ENCODE data around the gene PPDPF. TPM values are rescaled to one million over a fixed set of nuclear protein-coding genes. Genes with fewer than 3 reads are reported as not detected.

Gene PPDPF
- polyA plus RNA-seq, 1 donor from 2014 or later, result 198 TPM

DNA sequence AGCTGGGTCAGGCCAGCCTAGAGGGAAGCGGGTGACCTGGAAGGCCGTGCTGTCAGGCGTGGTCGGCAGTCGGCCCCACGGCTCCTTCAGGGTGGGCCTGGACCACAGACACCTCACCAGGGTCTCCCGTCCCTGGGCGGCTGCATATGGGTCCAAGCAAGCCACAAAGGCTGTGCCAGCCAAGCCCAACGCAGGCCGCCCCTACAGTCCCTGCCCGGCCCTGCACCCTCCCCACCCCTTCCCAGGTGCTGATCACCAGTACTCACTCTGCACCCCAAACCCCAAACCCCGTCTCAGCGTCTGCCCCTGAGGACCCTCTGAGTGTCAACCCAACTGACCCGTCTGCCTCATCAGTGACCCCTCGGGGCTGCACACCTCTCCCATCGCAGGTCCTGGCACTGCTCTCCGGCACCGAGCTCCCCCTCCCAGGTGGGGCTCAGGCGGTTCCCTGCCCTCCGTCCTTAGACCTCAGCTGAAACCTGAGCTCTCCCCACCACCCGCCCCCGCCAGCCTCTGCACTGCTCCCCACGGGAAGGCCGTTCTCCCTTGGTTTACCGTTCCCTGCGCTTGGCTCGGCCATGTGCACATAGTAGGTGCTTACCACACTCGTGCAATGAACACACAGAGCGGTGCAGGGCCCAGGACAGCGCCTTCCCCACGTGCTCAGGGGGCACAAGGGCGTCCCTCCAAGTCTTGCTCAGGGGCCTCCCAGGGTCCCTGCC, 1.5 kb upstream of the PPDPF start:
- Mint-ChIP-seq H3K36me3 (no peaks in the 10 kb centered on the region), H3K9me3 (peaks cover 2 to 4% (median 4%) of the 10 kb centered on the region in 3 donors), H3K27me3 (peaks cover 5% of the 10 kb centered on the region), H3K4me1 (peaks cover 3 to 6% (median 4%) of the 10 kb centered on the region in 3 donors), H3K27ac (peak overlapping the region in 2 of 3 donors; percentile 27 to 78), H3K4me3 (peak overlapping the region; percentile 73 to 93 (median 86))

DNA sequence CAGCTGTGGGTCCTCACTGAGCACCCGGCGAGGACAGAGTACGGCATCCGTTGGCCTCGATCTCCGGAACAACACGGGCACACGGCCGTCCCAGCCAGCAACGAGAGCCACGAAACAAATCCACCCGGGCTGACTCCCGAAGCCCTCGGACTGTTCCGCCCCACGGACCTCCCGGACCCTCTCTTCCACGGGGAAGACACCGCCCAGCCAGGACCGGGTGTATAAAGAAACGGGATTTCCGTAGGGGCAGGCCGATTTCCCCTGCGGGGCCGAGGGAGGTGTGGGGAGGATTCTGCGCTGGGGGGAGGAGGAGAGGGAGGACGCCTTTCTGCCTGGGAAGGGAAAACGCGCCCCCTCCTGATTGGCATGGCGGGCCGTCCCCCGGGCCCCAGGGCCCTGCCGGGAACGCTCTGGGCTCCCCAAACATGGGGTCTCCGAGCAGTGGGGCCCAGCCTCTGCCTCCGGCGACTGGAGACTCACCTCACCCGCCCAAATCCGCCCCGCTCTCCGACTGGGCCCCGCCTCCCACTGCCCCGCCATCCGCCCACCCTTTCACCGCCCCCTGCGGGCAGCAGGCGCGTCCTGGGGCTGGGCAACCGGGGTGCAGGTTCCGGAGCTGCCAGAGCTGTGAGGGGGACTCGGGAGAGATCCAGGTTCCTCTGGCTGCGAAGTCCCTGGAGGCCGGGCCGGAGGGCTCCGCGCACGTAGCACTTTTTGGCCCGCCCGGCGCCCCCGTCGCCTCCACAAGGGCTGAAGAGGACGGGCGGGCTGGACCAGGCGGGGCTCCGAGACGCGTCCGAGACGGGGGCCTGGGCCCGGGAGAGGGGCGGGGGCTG, 679 bp upstream of the PPDPF start:
- Mint-ChIP-seq H3K27me3 (peaks cover 5% of the 10 kb centered on the region), H3K4me3 (peak overlapping the region; percentile 73 to 93 (median 86)), H3K9me3 (peaks cover 0 to 6% (median 2%) of the 10 kb centered on the region in 3 donors), H3K36me3 (peaks cover 2% of the 10 kb centered on the region), H3K27ac (peak overlapping the region in 2 of 3 donors; percentile 27 to 78), H3K4me1 (peaks cover 4 to 5% (median 5%) of the 10 kb centered on the region in 3 donors)

DNA sequence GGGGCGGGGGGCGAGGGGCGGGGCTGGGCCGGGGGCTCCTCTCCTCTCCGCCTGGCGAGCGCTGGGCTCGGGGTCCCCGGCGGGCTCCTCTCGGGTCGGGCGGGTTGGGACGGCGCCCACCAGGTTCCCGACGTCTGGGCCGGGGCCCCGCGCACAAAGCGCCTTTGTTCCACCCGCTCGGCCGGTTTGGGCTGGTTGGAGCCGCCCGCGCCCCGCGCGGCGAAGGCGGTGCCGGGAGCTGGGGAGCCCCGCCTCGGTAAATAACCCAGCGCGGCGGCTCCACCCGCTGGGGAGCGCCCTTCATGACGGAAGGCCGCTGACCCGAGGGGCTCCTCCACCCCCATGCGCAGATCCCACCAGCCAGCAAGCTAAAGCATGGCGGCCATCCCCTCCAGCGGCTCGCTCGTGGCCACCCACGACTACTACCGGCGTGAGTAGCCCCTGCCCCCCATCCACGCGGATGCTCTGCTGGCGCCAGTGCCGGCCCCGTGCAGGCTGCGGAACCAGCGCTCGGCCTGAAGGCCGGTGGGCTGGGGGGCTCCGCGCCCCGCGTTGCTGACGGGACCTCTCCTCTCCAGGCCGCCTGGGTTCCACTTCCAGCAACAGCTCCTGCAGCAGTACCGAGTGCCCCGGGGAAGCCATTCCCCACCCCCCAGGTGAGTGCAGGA, 503 bp downstream of the PPDPF start:
- Mint-ChIP-seq H3K36me3 (peaks cover 2% of the 10 kb centered on the region), H3K4me3 (peak overlapping the region; percentile 81 to 91 (median 87)), H3K27ac (peak overlapping the region in 1 of 3 donors; percentile 73), H3K4me1 (peaks cover 4 to 11% (median 7%) of the 10 kb centered on the region in 3 donors), H3K9me3 (peaks cover 0 to 6% (median 0%) of the 10 kb centered on the region in 3 donors), H3K27me3 (peaks cover 2% of the 10 kb centered on the region)

DNA sequence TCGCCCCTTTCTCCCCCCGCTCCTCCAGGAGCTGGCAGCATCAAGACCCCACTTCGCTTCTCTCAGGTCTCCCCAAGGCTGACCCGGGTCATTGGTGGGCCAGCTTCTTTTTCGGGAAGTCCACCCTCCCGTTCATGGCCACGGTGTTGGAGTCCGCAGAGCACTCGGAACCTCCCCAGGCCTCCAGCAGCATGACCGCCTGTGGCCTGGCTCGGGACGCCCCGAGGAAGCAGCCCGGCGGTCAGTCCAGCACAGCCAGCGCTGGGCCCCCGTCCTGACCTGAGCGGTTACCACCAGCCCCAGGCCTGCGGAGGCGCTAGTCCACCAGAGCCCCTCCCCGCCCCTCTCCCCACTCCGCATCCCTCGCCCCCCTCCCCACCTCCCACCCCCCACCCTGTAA, 1.0 kb downstream of the PPDPF start:
- H3K9me3 Mint-ChIP-seq, result peaks cover 0 to 6% (median 0%) of the 10 kb centered on the region in 3 donors
- peak overlapping the region in 1 of 3 donors; percentile 58 for H3K27ac Mint-ChIP-seq

DNA sequence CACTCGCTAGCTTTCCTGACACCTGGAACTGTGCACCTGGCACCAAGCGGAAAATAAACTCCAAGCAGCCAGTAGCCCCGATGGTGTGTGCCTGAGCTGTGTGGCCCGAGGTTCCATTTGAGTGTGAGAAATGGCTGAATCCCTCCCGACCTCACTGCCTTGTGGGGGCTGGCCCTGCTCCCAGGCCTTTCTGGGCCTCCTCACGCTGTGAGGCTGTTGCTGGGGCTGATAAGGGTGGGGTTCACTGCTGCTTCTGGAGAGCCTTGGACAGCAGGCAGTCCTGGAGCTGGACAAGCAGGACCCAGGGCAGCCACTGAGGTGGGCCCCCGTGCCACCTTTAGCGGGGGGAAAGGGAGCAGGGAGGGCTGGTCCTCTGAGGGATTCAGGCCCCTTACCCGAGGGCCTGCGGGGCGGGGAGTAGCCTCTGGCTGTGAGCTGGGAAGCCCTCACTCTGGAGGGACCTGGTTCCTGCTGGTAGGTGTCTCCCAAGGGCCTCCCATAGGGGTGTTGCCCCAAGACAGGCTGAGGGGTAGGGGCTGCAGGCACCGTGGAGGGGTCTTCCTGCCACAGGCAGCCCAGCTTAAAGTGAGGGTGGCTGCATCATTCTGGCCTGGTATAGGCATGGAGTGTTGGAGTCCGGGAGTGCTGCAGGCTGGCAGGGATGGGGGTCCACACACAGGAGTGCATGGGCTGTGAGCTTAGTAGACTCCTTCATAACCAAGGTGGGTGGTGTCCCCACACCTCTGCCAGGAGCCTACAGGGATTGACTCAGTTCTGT, 1.7 kb downstream of the PPDPF start:
- peaks cover 4% of the 10 kb centered on the region for H3K27me3 Mint-ChIP-seq
- H3K4me1 Mint-ChIP-seq, result peaks cover 5 to 16% (median 9%) of the 10 kb centered on the region in 3 donors
- peaks cover 0 to 6% (median 0%) of the 10 kb centered on the region in 3 donors for H3K9me3 Mint-ChIP-seq
- H3K4me3 Mint-ChIP-seq, result peak overlapping the region; percentile 28 to 82 (median 75)
- peak overlapping the region in 2 of 3 donors; percentile 47 to 55 for H3K27ac Mint-ChIP-seq
- peaks cover 2% of the 10 kb centered on the region for H3K36me3 Mint-ChIP-seq

More for the DNA sequence above, 1.0 kb downstream of the PPDPF start:
- Mint-ChIP-seq H3K27me3 (peaks cover 2% of the 10 kb centered on the region), H3K4me1 (peaks cover 4 to 11% (median 9%) of the 10 kb centered on the region in 3 donors), H3K4me3 (peak overlapping the region; percentile 81 to 91 (median 87)), H3K36me3 (peaks cover 2% of the 10 kb centered on the region)

DNA sequence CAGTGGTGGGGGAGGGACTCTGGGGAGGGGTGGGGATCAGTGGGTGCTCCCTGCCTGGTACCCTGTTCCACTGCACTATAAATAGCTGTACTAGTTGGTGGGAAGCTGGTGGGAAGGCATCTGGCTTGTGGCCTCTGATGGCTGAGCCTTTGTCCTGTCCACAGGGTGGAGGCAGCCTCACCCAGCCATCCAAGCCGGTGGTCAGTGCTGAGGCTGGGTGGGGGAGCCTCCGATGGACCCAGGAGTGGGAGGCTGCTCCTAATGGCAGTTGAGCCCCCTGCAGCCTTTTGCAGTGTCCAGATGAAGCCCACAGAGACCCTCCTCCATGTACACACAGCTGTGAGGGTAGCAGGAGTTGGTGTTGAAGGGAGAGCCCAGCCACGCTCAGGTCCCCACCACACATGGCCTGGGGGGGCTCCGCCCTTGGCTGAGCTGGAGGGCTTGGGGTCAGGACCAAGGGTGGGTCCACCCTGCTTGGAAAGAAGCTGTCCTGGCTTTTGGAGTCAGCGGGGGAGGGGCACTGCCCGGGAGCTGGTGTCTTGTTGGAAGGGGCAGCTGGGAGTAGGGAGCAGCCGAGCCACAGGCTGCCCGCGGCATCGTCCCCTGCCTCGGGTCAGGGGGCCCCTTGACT, 2.5 kb downstream of the PPDPF start:
- H3K4me1 Mint-ChIP-seq, result peaks cover 5 to 22% (median 14%) of the 10 kb centered on the region in 3 donors
- H3K4me3 Mint-ChIP-seq, result peak overlapping the region in 2 of 4 donors; percentile 82 to 90
- peak overlapping the region; percentile 23 to 55 (median 47) for H3K27ac Mint-ChIP-seq
- peaks cover 0 to 6% (median 0%) of the 10 kb centered on the region in 3 donors for H3K9me3 Mint-ChIP-seq
- H3K36me3 Mint-ChIP-seq, result peaks cover 2% of the 10 kb centered on the region
- H3K27me3 Mint-ChIP-seq, result peaks cover 3% of the 10 kb centered on the region

DNA sequence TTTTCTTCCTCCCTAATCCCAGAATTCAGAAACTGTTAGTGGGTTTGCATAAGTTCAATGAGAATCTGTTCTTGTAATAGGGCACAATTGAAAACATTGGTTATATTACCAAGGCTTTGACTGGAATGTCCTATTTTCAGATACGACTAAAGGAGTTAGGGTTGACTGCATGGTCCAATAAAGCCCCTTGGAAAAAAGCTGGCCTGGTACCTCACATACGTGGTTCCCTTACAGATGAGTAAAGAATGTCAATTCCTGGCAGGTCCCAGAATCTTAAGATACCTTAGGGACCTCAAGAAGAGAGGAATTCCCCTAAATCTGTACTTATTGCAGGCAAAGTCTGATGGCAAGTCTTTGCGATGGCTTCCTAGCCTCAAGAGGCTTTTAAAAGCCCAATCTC, 4.6 kb downstream of the PPDPF start:
- Mint-ChIP-seq H3K27ac (peak overlapping the region in 1 of 3 donors; percentile 52), H3K4me1 (peaks cover 8 to 26% (median 21%) of the 10 kb centered on the region in 3 donors), H3K36me3 (peaks cover 2% of the 10 kb centered on the region), H3K4me3 (peak overlapping the region in 3 of 4 donors; percentile 12 to 90 (median 65)), H3K27me3 (peaks cover 8% of the 10 kb centered on the region), H3K9me3 (peaks cover 0 to 6% (median 0%) of the 10 kb centered on the region in 3 donors)

DNA sequence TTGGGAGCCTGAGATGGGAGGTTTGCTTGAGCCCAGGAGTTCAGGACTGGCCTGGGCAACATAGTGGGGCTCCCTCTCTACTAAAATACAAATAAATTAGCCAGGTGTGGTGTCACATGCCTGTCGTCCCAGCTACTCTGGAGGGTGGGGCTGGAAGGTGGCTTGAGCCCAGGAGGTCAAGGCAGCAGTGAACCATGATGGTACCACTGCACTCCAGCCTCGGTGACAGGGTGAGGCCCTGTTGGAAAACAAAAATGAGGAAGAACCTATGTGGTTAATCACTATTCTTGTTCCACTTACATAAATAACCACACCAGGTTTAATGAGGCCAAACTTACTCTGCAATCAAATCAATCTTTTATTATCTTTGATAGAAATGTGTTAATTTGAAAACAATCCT, 5.4 kb downstream of the PPDPF start:
- Mint-ChIP-seq H3K27me3 (peaks cover 8% of the 10 kb centered on the region), H3K4me3 (peak overlapping the region in 3 of 4 donors; percentile 16 to 76 (median 17)), H3K36me3 (peaks cover 2% of the 10 kb centered on the region), H3K4me1 (peaks cover 8 to 26% (median 21%) of the 10 kb centered on the region in 3 donors), H3K9me3 (peaks cover 0 to 6% (median 0%) of the 10 kb centered on the region in 3 donors), H3K27ac (peak overlapping the region in 1 of 3 donors; percentile 60)

DNA sequence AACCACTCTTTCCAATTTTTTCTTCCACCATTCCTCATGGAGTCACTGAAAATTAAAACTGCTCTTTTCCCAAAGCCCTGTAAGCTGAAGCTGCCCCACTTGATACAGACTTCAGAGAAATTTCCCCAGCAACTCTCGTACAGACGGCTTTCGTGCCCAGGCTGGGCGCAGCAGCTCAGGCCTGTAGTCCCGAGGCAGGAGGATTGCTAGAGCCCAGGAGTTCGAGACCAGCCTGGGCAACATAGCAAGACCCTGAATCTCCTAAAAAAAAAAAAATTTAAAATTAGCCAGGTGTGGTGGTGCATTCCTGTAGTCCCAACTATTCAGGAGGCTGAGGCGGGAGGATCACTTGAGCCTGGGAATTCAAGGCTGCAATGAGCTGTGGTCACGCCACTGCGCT, 6.6 kb downstream of the PPDPF start:
- peaks cover 2% of the 10 kb centered on the region for H3K36me3 Mint-ChIP-seq
- H3K4me1 Mint-ChIP-seq, result peaks cover 8 to 31% (median 24%) of the 10 kb centered on the region in 3 donors
- H3K4me3 Mint-ChIP-seq, result peak overlapping the region in 3 of 4 donors; percentile 12 to 70 (median 53)
- H3K27me3 Mint-ChIP-seq, result peaks cover 8% of the 10 kb centered on the region
- H3K27ac Mint-ChIP-seq, result peak overlapping the region in 1 of 3 donors; percentile 91
- peaks cover 0 to 6% (median 0%) of the 10 kb centered on the region in 3 donors for H3K9me3 Mint-ChIP-seq

DNA sequence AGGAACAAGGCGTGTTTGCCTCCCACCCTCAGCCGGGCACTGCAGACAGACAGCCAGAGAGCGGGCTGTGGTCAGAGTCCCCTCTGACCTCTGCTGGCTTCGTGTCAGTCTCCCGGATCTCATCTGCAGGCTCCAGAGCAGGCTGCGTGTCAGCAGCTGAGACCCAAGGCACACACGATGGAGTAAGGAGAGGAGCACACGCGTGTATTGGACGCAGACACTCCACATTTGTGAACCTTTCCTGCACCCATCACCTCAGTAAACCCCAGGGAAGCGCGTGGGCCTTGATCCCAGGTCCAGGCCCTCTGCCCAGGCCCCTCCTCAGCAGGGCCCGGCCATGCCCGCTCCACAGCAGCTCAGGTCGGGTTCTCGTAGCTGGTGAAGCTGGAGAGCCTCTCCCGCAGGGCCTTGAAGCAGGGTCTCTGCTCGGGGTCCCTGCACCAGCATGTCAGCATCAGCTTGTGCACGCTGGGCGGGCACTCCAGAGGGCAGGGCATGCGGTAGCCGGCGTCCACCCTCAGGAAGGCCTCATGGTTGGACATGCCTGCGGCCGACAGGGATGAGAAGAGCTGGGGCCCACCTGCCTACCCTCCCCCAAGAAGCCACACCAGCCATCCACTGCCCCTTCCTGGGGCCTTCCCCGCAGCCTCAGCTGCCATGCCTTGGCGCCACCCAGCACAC, 8.8 kb downstream of the PPDPF start:
- Mint-ChIP-seq H3K9me3 (peaks cover 0 to under 1% (median 0%) of the 10 kb centered on the region in 3 donors), H3K27me3 (peaks cover 8% of the 10 kb centered on the region), H3K4me3 (peak overlapping the region in 1 of 4 donors; percentile 71), H3K27ac (peak overlapping the region in 1 of 3 donors; percentile 92), H3K4me1 (peaks cover 7 to 31% (median 21%) of the 10 kb centered on the region in 3 donors), H3K36me3 (peaks cover under 1% of the 10 kb centered on the region)

DNA sequence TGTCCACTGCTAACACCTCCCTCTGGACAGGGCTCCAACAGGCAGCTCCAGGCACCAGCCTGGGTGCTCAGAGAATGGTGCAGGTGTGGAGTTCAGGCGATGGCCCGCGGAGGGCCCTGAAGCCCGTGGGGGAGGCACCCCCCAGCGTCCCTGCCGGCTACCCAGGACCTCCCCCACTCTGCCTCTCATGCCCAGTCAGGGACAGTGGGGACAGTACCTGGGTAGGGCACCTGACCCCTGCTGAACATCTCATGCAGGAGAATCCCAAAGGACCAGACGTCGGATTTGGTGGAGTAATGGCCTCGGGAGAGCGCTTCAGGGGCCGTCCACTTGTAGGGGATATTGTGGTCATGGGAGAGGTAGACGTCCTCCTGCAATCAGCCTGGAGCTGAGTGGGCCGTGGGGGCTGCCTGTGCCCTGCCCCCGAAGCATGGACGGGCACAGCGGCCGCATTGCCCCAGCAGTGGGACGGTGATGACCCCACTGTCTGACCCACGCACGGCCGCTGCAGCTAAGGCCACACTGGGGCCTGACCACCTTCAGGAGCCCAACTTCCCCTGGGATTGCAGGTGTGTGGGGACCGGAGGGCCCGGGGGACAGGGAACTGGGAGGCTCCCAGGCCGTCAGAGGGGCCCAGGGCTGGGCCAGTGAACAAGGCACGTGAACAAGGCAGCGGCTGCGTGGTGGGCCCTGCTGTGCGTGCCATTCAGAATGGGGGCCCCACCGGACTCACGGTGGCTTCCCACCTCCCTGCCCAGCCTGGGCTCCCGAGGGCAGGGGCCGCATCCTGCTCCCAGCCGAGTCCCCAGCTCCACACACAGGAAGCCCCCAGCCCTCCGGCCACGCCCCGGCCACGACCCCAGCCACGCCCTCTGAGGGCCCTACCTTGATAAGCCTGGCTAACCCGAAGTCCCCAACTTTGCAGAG, 9.6 kb downstream of the PPDPF start:
- H3K27me3 Mint-ChIP-seq, result peaks cover 8% of the 10 kb centered on the region
- H3K27ac Mint-ChIP-seq, result no peak overlapping the region
- H3K4me1 Mint-ChIP-seq, result peaks cover 7 to 28% (median 21%) of the 10 kb centered on the region in 3 donors
- H3K36me3 Mint-ChIP-seq, result no peaks in the 10 kb centered on the region
- H3K9me3 Mint-ChIP-seq, result no peaks in the 10 kb centered on the region
- H3K4me3 Mint-ChIP-seq, result no peak overlapping the region

DNA sequence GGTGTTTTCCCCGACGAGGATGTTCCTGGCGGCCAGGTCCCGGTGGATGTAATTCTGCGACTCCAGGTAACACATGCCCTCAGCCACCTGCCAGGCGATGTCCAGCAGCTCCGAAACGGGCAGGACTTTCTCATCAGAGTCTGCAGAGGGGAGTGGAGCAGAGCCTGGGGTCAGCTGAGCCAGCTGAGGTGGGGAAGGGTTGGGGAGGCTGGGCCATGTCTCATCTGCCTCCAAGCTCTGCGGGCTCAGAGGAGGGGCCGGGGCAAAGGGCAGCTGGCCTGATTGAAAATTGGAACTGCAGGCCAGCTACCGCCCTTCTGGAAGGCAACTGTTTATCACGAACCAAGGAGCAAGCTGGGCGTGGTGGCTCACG, 10.2 kb downstream of the PPDPF start:
- Mint-ChIP-seq H3K27ac (no peak overlapping the region), H3K9me3 (no peaks in the 10 kb centered on the region), H3K4me3 (no peak overlapping the region), H3K27me3 (peaks cover 8% of the 10 kb centered on the region), H3K4me1 (peaks cover 7 to 24% (median 21%) of the 10 kb centered on the region in 3 donors), H3K36me3 (peaks cover 1% of the 10 kb centered on the region)

Measured in IgD-negative memory B cell (primary cell).